Measurements from ENCODE around the gene ZNF174. TPM values are rescaled to one million over a fixed set of nuclear protein-coding genes. Genes with fewer than 3 reads are reported as not detected.

Gene ZNF174
- 10.0 TPM for polyA plus RNA-seq (2013, experiment 1 of 2)
- 8.4 TPM for polyA plus RNA-seq (2013, experiment 2 of 2)

DNA sequence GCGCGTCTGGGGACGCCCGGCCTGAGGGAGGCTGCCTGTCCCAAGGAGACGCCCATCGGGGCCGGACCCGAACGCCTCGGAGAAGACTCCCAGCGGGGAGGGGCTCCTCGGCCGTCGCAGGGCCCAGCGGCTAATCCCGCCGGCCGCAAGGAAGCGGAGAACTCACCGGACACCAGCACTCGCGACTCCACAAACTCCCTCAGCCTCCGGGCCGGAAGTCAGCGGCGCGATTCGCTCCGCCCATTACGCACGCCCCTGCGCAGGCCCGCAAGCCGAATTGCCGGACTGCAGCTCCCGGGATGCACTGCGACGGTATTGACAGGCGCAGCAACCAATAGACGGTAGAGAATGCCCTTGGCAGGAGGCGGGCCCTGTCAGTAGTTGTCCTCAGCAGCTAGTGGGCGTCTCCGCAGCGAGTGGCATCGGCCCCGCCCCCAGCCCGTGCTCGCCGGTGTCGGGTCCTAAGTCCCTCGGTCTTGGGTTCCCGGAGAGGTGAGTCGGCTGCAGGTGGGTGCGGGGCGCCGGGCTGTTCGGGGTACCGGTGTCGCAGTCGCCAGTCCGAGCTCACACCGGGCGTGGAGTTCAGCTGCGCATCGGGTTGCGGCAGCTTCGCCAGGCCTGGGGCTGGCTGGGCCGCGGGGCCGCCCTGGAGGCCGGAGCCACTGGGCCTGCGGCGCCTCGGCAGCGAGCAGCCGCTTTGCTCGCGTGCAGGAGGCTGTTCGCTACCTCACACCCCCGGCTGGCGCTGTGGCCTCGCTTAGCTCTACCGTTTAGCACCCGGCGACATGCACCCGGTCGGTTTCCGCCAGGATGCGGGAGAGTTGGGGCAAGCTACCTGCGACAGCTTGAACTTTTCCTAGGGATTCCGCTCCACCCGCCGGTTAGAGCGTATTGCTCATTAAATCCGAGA lies at the start of gene ZNF174, which contains the start of gene ZSCAN32:
TSS of gene ZNF174 (plus strand) at position 437 of the 910 bp plus-strand sequence. CDS start 790 bp downstream, outside the sequence.
TSS of gene ZSCAN32 (minus strand) at position 226 of the 910 bp plus-strand sequence. CDS start 3,447 bp downstream, outside the sequence.
- peak within 1 kb of the TSS; percentile 91 for H3K4me3 ChIP-seq (ENCODE audit: extremely low read depth, insufficient read depth, low read length, poor library complexity, severe bottlenecking)
- peaks cover 24% of the 10 kb centered on the region for H3K9me3 ChIP-seq (ENCODE audit: control insufficient read depth, low read length)
- WGBS, 2 experiments (ENCODE audit: insufficient coverage in 2 of 2), result 0 to 1% methylated on average over 90 to 95 of the region's 95 CpGs
- no peaks in the 10 kb centered on the region for H3K4me1 ChIP-seq (ENCODE audit: control insufficient read depth, insufficient read depth, low read length, poor library complexity, severe bottlenecking)
- peak within 1 kb of the TSS; percentile 80 for H3K27ac ChIP-seq (ENCODE audit: low read depth, low read length, severe bottlenecking)
- peaks cover 61% of the 10 kb centered on the region for H3K36me3 ChIP-seq (ENCODE audit: control insufficient read depth, insufficient read depth, low read length)

DNA sequence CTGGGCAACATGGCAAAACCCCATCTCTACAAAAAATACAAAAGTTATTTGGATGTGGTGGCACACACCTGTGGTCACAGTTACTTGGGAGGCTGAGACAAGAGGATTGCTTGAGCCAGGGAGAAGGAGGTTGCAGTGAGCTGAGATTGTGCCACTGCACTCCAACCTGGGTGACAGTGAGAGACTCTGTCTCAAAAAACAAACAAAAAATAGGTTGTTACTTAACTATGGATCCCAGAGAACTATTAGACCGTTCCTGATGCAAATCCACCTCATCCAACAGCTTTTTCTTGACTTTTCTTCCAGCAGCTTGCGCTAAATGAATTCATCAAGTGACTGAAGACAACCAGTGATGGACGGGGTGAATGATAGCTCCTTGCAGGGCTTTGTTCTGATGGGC lies 45.4 kb upstream of the ZNF174 start, which contains the start of gene OR2C1:
TSS of gene OR2C1 (plus strand) at position 301 of the 400 bp plus-strand sequence. CDS start at position 353, 52 bp downstream.
- 59 to 62% methylated on average over 2 to 3 of the region's 3 CpGs for WGBS, 2 experiments (ENCODE audit: insufficient coverage in 2 of 2)
- no peak within 1 kb of the TSS for H3K4me3 ChIP-seq (ENCODE audit: extremely low read depth, insufficient read depth, low read length, poor library complexity, severe bottlenecking)
- H3K9me3 ChIP-seq (ENCODE audit: control insufficient read depth, low read length), result no peaks in the 10 kb centered on the region
- H3K36me3 ChIP-seq (ENCODE audit: control insufficient read depth, insufficient read depth, low read length), result no peaks in the 10 kb centered on the region
- no peak within 1 kb of the TSS for H3K27ac ChIP-seq (ENCODE audit: low read depth, low read length, severe bottlenecking)
- no peaks in the 10 kb centered on the region for H3K4me1 ChIP-seq (ENCODE audit: control insufficient read depth, insufficient read depth, low read length, poor library complexity, severe bottlenecking)

DNA sequence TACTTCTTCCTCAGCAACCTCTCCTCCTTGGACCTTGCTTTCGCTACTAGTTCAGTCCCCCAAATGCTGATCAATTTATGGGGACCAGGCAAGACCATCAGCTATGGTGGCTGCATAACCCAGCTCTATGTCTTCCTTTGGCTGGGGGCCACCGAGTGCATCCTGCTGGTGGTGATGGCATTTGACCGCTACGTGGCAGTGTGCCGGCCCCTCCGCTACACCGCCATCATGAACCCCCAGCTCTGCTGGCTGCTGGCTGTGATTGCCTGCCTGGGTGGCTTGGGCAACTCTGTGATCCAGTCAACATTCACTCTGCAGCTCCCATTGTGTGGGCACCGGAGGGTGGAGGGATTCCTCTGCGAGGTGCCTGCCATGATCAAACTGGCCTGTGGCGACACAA lies 44.9 kb upstream of the ZNF174 start:
- no peak overlapping the region for H3K27ac ChIP-seq (ENCODE audit: low read depth, low read length, severe bottlenecking)
- no peak overlapping the region for H3K4me3 ChIP-seq (ENCODE audit: extremely low read depth, insufficient read depth, low read length, poor library complexity, severe bottlenecking)
- no peaks in the 10 kb centered on the region for H3K9me3 ChIP-seq (ENCODE audit: control insufficient read depth, low read length)
- no peaks in the 10 kb centered on the region for H3K36me3 ChIP-seq (ENCODE audit: control insufficient read depth, insufficient read depth, low read length)
- 87 to 90% methylated on average over 9 to 10 of the region's 10 CpGs for WGBS, 2 experiments (ENCODE audit: insufficient coverage in 2 of 2)
- H3K4me1 ChIP-seq (ENCODE audit: control insufficient read depth, insufficient read depth, low read length, poor library complexity, severe bottlenecking), result no peaks in the 10 kb centered on the region

DNA sequence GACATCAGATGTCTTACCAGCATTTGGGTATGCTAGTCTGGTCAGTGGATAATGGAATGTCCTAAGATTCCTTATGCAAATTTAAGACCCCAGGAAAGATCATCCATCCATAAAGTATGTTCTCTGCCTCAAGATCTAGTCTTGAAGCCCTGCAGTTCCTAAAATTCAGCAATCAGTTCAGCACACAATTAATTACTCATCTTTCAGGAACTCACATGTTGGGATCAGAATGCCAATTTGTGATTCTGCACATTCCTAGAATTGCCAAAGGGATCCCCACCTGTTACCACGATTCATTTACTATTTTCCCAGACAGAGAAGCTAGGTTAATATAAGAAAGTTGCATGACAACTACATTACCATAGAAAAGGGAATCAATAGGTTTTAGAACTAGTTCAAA lies 42.1 kb upstream of the ZNF174 start:
- Histone ChIP-seq H3K9me3 (ENCODE audit: control insufficient read depth, low read length) (no peaks in the 10 kb centered on the region), H3K36me3 (ENCODE audit: control insufficient read depth, insufficient read depth, low read length) (no peaks in the 10 kb centered on the region), H3K4me1 (ENCODE audit: control insufficient read depth, insufficient read depth, low read length, poor library complexity, severe bottlenecking) (no peaks in the 10 kb centered on the region), H3K4me3 (ENCODE audit: extremely low read depth, insufficient read depth, low read length, poor library complexity, severe bottlenecking) (no peak overlapping the region), H3K27ac (ENCODE audit: low read depth, low read length, severe bottlenecking) (no peak overlapping the region)
- WGBS, 2 experiments (ENCODE audit: insufficient coverage in 2 of 2), result no CpG with 5 or more reads among the region's 1 CpG

DNA sequence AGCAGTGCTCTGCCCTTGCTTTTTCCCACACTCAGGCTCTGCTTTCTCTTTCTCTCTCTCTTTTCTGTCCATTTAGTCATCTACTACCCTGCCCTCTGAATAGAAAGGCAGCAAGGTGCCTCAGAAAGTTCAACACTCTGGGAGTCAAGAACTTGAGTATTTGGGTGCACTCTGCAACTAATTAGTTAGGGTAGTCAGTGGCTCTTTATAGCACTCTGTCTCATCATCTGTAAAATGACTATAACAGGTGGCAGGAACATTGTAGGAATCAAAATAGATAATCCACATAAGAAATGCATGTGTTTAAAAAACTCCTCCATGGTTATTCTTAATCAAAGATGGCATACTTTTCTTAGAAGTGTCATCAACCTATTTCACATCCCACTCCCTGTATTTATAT lies 38.1 kb upstream of the ZNF174 start:
- no peak overlapping the region for H3K4me3 ChIP-seq (ENCODE audit: extremely low read depth, insufficient read depth, low read length, poor library complexity, severe bottlenecking)
- no peaks in the 10 kb centered on the region for H3K36me3 ChIP-seq (ENCODE audit: control insufficient read depth, insufficient read depth, low read length)
- H3K27ac ChIP-seq (ENCODE audit: low read depth, low read length, severe bottlenecking), result no peak overlapping the region
- no peaks in the 10 kb centered on the region for H3K9me3 ChIP-seq (ENCODE audit: control insufficient read depth, low read length)
- H3K4me1 ChIP-seq (ENCODE audit: control insufficient read depth, insufficient read depth, low read length, poor library complexity, severe bottlenecking), result no peaks in the 10 kb centered on the region

DNA sequence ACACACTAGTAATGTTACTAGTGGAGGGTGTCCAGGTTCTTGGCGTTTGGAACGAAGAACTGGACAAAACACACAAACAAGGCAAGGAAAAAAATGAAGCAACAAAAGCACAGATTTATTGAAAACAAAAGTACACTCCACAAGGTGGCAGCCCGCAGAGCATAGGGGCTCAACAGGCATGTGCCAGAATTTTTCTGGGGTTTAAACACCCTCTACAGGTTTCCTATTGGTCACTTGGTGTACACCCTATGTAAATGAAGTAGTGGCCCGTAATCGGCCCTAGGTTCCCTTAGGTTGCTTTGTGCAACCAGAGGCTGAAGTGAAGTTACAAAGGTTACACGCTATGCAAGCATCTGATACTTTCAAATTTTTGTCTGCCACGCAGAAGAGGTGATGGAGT lies 37.2 kb upstream of the ZNF174 start:
- Histone ChIP-seq H3K36me3 (ENCODE audit: control insufficient read depth, insufficient read depth, low read length) (no peaks in the 10 kb centered on the region), H3K27ac (ENCODE audit: low read depth, low read length, severe bottlenecking) (no peak overlapping the region), H3K4me1 (ENCODE audit: control insufficient read depth, insufficient read depth, low read length, poor library complexity, severe bottlenecking) (no peaks in the 10 kb centered on the region), H3K9me3 (ENCODE audit: control insufficient read depth, low read length) (no peaks in the 10 kb centered on the region), H3K4me3 (ENCODE audit: extremely low read depth, insufficient read depth, low read length, poor library complexity, severe bottlenecking) (no peak overlapping the region)
- 83 to 87% methylated on average over 2 to 3 of the region's 7 CpGs for WGBS, 2 experiments (ENCODE audit: insufficient coverage in 2 of 2)

DNA sequence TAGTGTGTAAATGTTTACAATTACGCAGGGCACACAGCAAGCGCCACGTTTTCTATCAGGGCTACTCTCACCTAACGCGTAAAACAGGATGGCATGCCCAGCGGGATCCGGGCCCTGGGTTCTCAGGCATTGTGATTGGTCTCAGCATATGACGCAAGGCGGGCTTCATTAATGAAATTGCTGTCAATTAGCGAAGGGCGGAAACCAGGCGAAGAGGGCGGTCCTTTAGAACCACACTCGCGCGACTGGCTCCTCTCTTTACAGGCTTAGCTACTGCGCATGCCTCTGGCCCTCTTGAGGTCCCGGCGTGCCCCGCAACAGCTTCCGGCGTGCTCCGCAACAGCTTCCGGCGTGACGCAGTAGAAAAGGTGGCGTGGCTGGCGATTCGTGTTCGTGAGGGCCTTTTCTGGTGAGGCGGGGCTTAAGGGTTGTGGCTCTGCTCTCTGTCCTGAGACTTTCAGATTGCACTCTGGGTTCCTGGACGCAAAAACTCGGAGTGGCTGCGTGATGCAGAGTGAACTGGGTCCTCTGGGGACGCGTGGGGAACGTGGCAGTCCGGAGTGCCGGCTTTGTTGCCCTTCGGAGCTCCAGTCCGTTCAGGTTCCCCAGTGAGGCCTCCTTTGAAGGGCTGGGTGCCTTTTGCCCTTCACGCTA lies 36.1 kb upstream of the ZNF174 start:
- Histone ChIP-seq H3K27ac (ENCODE audit: low read depth, low read length, severe bottlenecking) (no peak overlapping the region), H3K9me3 (ENCODE audit: control insufficient read depth, low read length) (no peaks in the 10 kb centered on the region), H3K4me3 (ENCODE audit: extremely low read depth, insufficient read depth, low read length, poor library complexity, severe bottlenecking) (no peak overlapping the region), H3K36me3 (ENCODE audit: control insufficient read depth, insufficient read depth, low read length) (no peaks in the 10 kb centered on the region), H3K4me1 (ENCODE audit: control insufficient read depth, insufficient read depth, low read length, poor library complexity, severe bottlenecking) (no peaks in the 10 kb centered on the region)
- WGBS, 2 experiments (ENCODE audit: insufficient coverage in 2 of 2), result 91% methylated on average over 41 to 42 of the region's 42 CpGs

DNA sequence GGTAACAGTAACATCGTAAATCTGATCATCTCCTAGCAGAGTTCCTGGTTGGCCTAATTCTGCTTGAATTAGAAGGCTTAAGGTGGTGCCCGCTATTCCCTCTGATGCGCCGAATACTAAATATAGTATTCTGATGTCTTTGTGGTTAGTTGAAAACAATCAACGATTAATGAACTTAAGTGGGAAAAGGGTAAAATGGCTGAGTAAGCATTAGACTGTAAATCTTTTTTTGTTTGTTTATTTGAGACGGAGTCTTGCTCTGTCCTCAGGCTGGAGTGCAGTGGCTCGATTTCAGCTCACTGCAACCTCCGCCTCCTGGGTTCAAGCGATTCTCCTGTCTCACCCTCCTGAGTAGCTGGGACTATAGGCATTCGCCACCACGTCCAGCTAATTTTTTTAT lies 31.9 kb upstream of the ZNF174 start:
- H3K36me3 ChIP-seq (ENCODE audit: control insufficient read depth, insufficient read depth, low read length), result no peaks in the 10 kb centered on the region
- no peaks in the 10 kb centered on the region for H3K4me1 ChIP-seq (ENCODE audit: control insufficient read depth, insufficient read depth, low read length, poor library complexity, severe bottlenecking)
- no peaks in the 10 kb centered on the region for H3K9me3 ChIP-seq (ENCODE audit: control insufficient read depth, low read length)
- H3K27ac ChIP-seq (ENCODE audit: low read depth, low read length, severe bottlenecking), result no peak overlapping the region
- WGBS, 2 experiments (ENCODE audit: insufficient coverage in 2 of 2), result 88 to 90% methylated on average over 11 of the region's 11 CpGs
- no peak overlapping the region for H3K4me3 ChIP-seq (ENCODE audit: extremely low read depth, insufficient read depth, low read length, poor library complexity, severe bottlenecking)

DNA sequence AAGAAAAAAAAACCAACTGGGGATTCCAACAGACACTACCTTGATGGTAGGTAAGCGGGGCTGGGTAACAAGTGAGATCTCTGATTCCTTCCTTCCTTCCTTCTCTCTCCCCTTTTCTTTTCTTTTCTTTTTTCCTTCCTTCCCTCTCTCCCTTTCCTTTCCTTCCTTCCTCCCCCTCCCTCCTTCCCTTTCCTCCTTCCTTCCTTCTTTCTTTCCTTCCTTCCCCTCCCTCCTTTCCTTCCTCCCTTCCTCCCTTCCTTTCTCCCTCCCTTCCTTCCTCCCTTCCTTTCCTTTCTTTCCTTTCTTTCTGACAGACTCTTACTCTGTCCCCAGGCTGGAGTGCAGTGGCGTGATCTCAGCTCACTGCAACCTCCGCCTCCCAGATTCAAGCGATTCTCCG lies 25.3 kb upstream of the ZNF174 start:
- no peaks in the 10 kb centered on the region for H3K4me1 ChIP-seq (ENCODE audit: control insufficient read depth, insufficient read depth, low read length, poor library complexity, severe bottlenecking)
- WGBS, 2 experiments (ENCODE audit: insufficient coverage in 2 of 2), result 92 to 97% methylated on average over 5 of the region's 5 CpGs

DNA sequence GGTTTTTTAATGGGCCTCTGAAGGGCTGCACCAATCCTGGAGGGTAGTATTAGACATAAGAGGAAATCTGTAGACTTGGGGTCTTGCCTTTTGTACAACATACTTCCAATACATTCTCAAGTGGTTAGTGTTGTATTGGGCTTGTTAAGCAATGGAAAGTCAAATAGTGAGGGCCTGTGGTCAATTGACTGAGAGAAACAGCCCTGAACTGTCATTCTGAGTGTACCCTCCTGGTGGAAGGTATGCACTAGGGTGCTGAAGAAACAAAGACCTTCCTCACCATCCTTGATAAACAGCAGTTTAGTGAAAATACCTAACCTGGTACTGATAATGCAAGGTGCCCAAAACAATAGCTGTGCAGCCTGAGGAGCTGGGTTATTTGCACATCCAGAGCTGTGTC lies 23.1 kb upstream of the ZNF174 start:
- Histone ChIP-seq H3K27ac (ENCODE audit: low read depth, low read length, severe bottlenecking) (no peak overlapping the region), H3K36me3 (ENCODE audit: control insufficient read depth, insufficient read depth, low read length) (peaks cover 13% of the 10 kb centered on the region), H3K4me3 (ENCODE audit: extremely low read depth, insufficient read depth, low read length, poor library complexity, severe bottlenecking) (no peak overlapping the region), H3K4me1 (ENCODE audit: control insufficient read depth, insufficient read depth, low read length, poor library complexity, severe bottlenecking) (no peaks in the 10 kb centered on the region), H3K9me3 (ENCODE audit: control insufficient read depth, low read length) (peaks cover 36% of the 10 kb centered on the region)

More for the DNA sequence above, 25.3 kb upstream of the ZNF174 start:
- H3K27ac ChIP-seq (ENCODE audit: low read depth, low read length, severe bottlenecking), result no peak overlapping the region
- no peak overlapping the region for H3K4me3 ChIP-seq (ENCODE audit: extremely low read depth, insufficient read depth, low read length, poor library complexity, severe bottlenecking)
- no peaks in the 10 kb centered on the region for H3K36me3 ChIP-seq (ENCODE audit: control insufficient read depth, insufficient read depth, low read length)
- peaks cover 14% of the 10 kb centered on the region for H3K9me3 ChIP-seq (ENCODE audit: control insufficient read depth, low read length)
